GM19324 (cell line): Measurements from ENCODE around the gene MVB12B.

ENCODE experiments used
- ATAC-seq: cut with Tn5 transposase; IDR thresholded peaks from one replicate; pipeline ENCODE4 v1.9.1; 2021; ENCODE audit warnings: mild to moderate bottlenecking, moderate library complexity; ENCODE audit not compliant: unreplicated experiment, low FRiP score

Gene MVB12B

GRCh38 chr9:126380447-126380846, 53.8 kb downstream of the MVB12B start:
- ATAC-seq: no peak

- no peak for ATAC-seq
Observed at GRCh38 chr9:126381195-126381594, 54.6 kb downstream of the MVB12B start.

GRCh38 chr9:126383406-126384046, 56.9 kb downstream of the MVB12B start:
- no peak for ATAC-seq

- no peak for ATAC-seq
Observed at GRCh38 chr9:126384926-126385325, 58.3 kb downstream of the MVB12B start.

GRCh38 chr9:126386088-126386487, 59.5 kb downstream of the MVB12B start:
- ATAC-seq: no peak

- no peak for ATAC-seq
Observed at GRCh38 chr9:126386776-126387175, 60.1 kb downstream of the MVB12B start.

- no peak for ATAC-seq
Observed at GRCh38 chr9:126388964-126389708, 62.5 kb downstream of the MVB12B start.

- no peak for ATAC-seq
Observed at GRCh38 chr9:126389992-126390391, 63.4 kb downstream of the MVB12B start.

GRCh38 chr9:126390923-126391322, 64.3 kb downstream of the MVB12B start:
- no peak for ATAC-seq

GRCh38 chr9:126391713-126392661, 65.4 kb downstream of the MVB12B start:
- ATAC-seq: no peak

- ATAC-seq: no peak
Observed at GRCh38 chr9:126392662-126393371, 66.2 kb downstream of the MVB12B start.

- no peak for ATAC-seq
Observed at GRCh38 chr9:126393876-126394275, 67.2 kb downstream of the MVB12B start.

GRCh38 chr9:126394802-126395201, 68.2 kb downstream of the MVB12B start:
- no peak for ATAC-seq

- ATAC-seq: no peak
Observed at GRCh38 chr9:126395439-126396212, 69.0 kb downstream of the MVB12B start.

GRCh38 chr9:126397056-126397455, 70.4 kb downstream of the MVB12B start:
- peak; percentile 60 for ATAC-seq

GRCh38 chr9:126398403-126399058, 71.9 kb downstream of the MVB12B start:
- ATAC-seq: no peak

- no peak for ATAC-seq
Observed at GRCh38 chr9:126399251-126399650, 72.6 kb downstream of the MVB12B start.

- no peak for ATAC-seq
Observed at GRCh38 chr9:126399789-126400188, 73.2 kb downstream of the MVB12B start.

GRCh38 chr9:126400571-126400970, 73.9 kb downstream of the MVB12B start:
- no peak for ATAC-seq
